ENCODE data around the gene KDM7A. TPM values are rescaled to one million over a fixed set of nuclear protein-coding genes. Genes with fewer than 3 reads are reported as not detected.
A peak's percentile ranks its signal among the peaks of the same experiment; 100 is the strongest.

KDM7A gene
- total and polyA plus RNA-seq, 10 of the 15 experiments (the other 5 are each of a cell fraction or from before 2014, with no cell fraction given), result 0.07 to 0.96 (median 0.74) TPM

DNA sequence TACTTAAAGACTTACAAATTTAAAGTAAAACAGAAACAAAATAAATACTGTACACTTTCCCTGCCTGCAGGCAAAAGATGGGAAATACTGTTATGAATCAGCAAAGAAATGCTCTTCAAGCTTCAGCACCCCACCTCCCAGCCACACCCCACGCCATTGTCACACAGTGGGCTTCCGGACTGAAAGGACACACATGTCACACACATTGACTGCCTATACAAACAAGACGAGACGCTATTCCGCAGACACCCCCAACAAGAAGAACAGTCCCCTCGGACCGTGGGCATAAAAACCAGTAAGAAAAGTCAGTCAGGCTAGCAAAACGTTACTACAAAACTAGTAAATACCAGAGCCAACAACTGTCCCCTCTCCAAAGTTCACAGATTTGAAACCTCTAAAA, 91.8 kb downstream of the KDM7A start:
- no peaks in the 10 kb centered on the region for H3K79me2 ChIP-seq (ENCODE audit: control insufficient read depth, insufficient read depth, low read length)
- no peak overlapping the region for H2AFZ ChIP-seq (ENCODE audit: control insufficient read depth, low read depth, low read length)
- peak; percentile 98 for ATAC-seq
- H4K20me1 ChIP-seq (ENCODE audit: control insufficient read depth, insufficient read depth), result no peaks in the 10 kb centered on the region
- ChIA-PET POLR2A (interaction anchor here (0.7 kb wide), 1 partner anchor 92 kb away, joined by 3 read pairs; no protein-coding TSS in a partner anchor), SMC1A (ENCODE audit: uncharacterized antibody, unreplicated experiment) (interaction anchor here (0.9 to 1.4 kb wide), 4 partner anchors 18 to 53 kb away, joined by 3 read pairs; no protein-coding TSS in a partner anchor), CTCF (no interaction called here), RAD21 (ENCODE audit: unreplicated experiment) (interaction anchor here (1.3 kb wide), 1 partner anchor 22 kb away, joined by 3 read pairs; the partner anchor contains the start of gene PARP12)
- no peak overlapping the region for H3K9ac ChIP-seq (ENCODE audit: control insufficient read depth, insufficient read depth, low read length)
- H3K4me3 ChIP-seq, result no peak overlapping the region
- FAIRE-seq, result peak; percentile 78
- in situ Hi-C loops (cut with MboI) (no loop called here), intact Hi-C loops (cut with micrococcal nuclease; ENCODE audit: unreplicated experiment) (loop anchor here (1.0 kb wide), 1 partner anchor 23 kb away; the partner anchor contains the start of gene PARP12)
- peak; percentile 72 for DNase-seq (ENCODE audit: low read depth, low spot score)
- H3K4me2 ChIP-seq (ENCODE audit: control insufficient read depth, insufficient read depth), result 0 out of 2 replicates have a peak overlapping the region, but pooled peaks have one; percentile 47
- no peak overlapping the region for H3K27ac ChIP-seq (ENCODE audit: control insufficient read depth, insufficient read depth)
- no peaks in the 10 kb centered on the region for H3K9me3 ChIP-seq (replicated peaks; ENCODE audit: control insufficient read depth, insufficient read depth, low read length)
- under 1% methylated on average over 8 of the region's 8 CpGs for WGBS (ENCODE audit: insufficient coverage, insufficient replicate concordance, low lambda C conversion rate, missing lambda C conversion rate)
- no TSS peak for BruUV-seq (replicated peaks)
- peaks cover 0 to 5% of the 10 kb centered on the region in 2 experiments; a peak in 2 of 4 replicates for H3K27me3 ChIP-seq (replicated peaks in 1 of 2; ENCODE audit: control insufficient read depth in 2 of 2, insufficient read depth in 2 of 2, low read length in 1 of 2)
- H3K36me3 ChIP-seq (ENCODE audit: control insufficient read depth in 2 of 2, insufficient read depth in 2 of 2, low read length in 1 of 2), result no peaks in the 10 kb centered on the region
- peaks cover 15% of the 10 kb centered on the region for H3K4me1 ChIP-seq (ENCODE audit: control insufficient read depth, insufficient read depth, low read length)
- TF ChIP-seq JUNB (IDR thresholded peaks at IDR 0.05), result peak; percentile 89
- TF ChIP-seq IKZF2 (IDR thresholded peaks at IDR 0.05), result peak; percentile 82 to 85
- TF ChIP-seq RUNX3 (IDR thresholded peaks at IDR 0.05; ENCODE audit: low read length), result peak; percentile 75
- TF ChIP-seq ATF7 (IDR thresholded peaks at IDR 0.05; ENCODE audit: low read depth), result peak; percentile 56
- peak; percentile 95 for TF ChIP-seq IRF4 (IDR thresholded peaks at IDR 0.05; ENCODE audit: low read depth, low read length)
- TF ChIP-seq ETV6 (conservative IDR thresholded peaks at IDR 0.05 in 1 of 2, IDR thresholded peaks at IDR 0.05 in 1 of 2; ENCODE audit: borderline replicate concordance in 1 of 2, low read depth in 1 of 2), result peak in 1 of 2 experiments; percentile 84; a peak in 2 of 4 replicates
- peak; percentile 20; the same call in 1 of the 2 replicates for TF ChIP-seq GABPA (IDR thresholded peaks at IDR 0.05; ENCODE audit: low read depth)
- TF ChIP-seq POU2F2 (IDR thresholded peaks at IDR 0.05; ENCODE audit: borderline replicate concordance, low read depth, low read length), result no peak
- TF ChIP-seq CREB1 (IDR thresholded peaks at IDR 0.05; ENCODE audit: low read depth), result peak; percentile 59; the same call in 1 of the 2 replicates
- TF ChIP-seq BACH1 (IDR thresholded peaks at IDR 0.05; ENCODE audit: borderline replicate concordance), result peak; percentile 29; the same call in 1 of the 2 replicates
- TF ChIP-seq, protein P1, sequence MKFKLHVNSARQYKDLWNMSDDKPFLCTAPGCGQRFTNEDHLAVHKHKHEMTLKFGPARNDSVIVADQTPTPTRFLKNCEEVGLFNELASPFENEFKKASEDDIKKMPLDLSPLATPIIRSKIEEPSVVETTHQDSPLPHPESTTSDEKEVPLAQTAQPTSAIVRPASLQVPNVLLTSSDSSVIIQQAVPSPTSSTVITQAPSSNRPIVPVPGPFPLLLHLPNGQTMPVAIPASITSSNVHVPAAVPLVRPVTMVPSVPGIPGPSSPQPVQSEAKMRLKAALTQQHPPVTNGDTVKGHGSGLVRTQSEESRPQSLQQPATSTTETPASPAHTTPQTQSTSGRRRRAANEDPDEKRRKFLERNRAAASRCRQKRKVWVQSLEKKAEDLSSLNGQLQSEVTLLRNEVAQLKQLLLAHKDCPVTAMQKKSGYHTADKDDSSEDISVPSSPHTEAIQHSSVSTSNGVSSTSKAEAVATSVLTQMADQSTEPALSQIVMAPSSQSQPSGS (IDR thresholded peaks at IDR 0.05; ENCODE audit: low read length), result peak; percentile 69; the same call in 1 of the 2 replicates
- peak; percentile 82 for TF ChIP-seq JUND (IDR thresholded peaks at IDR 0.05; ENCODE audit: low read depth, low read length)
- peak; percentile 52 for TF ChIP-seq DPF2 (IDR thresholded peaks at IDR 0.05)
- TF ChIP-seq ZBED1 (IDR thresholded peaks at IDR 0.05; ENCODE audit: borderline replicate concordance), result peak; percentile 64; the same call in 1 of the 2 replicates
- TF ChIP-seq IKZF1 (conservative IDR thresholded peaks at IDR 0.05), result peak; percentile 71
- TF ChIP-seq NR2F1 (conservative IDR thresholded peaks at IDR 0.05), result peak; percentile 60
- peak in 1 of 2 experiments; percentile 61; a peak in 1 of 4 replicates for TF ChIP-seq EP300 (IDR thresholded peaks at IDR 0.05; ENCODE audit: borderline replicate concordance in 1 of 2, control insufficient read depth in 1 of 2, low read depth in 2 of 2, low read length in 2 of 2)
- peak; percentile 72 for TF ChIP-seq SKIL (IDR thresholded peaks at IDR 0.05; ENCODE audit: low read depth, poor library complexity, severe bottlenecking)
- TF ChIP-seq BCL11A (IDR thresholded peaks at IDR 0.05; ENCODE audit: low read depth, low read length), result 0 out of 2 replicates have a peak, but pooled peaks have one; percentile 35
- TF ChIP-seq, protein P2, sequence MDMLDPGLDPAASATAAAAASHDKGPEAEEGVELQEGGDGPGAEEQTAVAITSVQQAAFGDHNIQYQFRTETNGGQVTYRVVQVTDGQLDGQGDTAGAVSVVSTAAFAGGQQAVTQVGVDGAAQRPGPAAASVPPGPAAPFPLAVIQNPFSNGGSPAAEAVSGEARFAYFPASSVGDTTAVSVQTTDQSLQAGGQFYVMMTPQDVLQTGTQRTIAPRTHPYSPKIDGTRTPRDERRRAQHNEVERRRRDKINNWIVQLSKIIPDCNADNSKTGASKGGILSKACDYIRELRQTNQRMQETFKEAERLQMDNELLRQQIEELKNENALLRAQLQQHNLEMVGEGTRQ (IDR thresholded peaks at IDR 0.05; ENCODE audit: borderline replicate concordance, low read depth, low read length), result no peak
- TF ChIP-seq PAX5 (IDR thresholded peaks at IDR 0.05; ENCODE audit: borderline replicate concordance, low read depth, low read length), result peak; percentile 85
- no peak for TF ChIP-seq ASH2L (IDR thresholded peaks at IDR 0.05; ENCODE audit: borderline replicate concordance, low read depth)

All from GM12878 (cell line).